Measurements from ENCODE around the gene ICAM1. TPM values are rescaled to one million over a fixed set of nuclear protein-coding genes. Genes with fewer than 3 reads are reported as not detected.

Gene ICAM1
- total and polyA plus RNA-seq, 10 of the 15 experiments (the other 5 are each of a cell fraction or from before 2014, with no cell fraction given), result 7.6 to 115 (median 60.2) TPM

DNA sequence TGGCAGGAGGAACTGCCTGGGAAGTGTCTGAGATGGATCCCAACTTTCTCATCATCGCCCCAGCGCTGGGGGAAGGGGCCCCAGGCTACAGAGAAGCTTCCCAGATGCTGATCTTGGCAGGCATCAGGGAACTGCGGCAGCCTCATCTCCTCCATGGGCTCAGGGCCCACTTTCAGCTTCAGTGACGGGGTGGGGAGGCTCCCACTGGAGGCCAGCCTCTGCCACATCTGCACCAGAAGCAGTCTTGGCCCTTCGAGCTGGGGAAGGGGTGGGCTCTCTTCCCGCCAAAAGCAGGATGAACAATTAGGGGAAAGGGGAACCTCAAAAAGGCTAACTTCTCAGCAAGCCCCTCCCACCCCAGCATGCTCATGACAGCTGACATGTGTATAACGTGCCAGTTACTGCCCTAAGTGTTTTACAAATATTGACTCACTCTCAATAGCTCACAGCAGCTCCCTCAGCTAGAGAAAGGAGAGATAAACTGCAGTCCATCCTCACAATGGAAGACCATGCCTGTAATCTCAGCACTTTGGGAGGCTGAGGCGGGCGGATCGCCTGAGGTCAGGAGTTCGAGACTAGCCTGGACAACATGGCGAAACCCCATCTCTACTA lies 32.6 kb upstream of the ICAM1 start (continued):
- TF ChIP-seq, protein P1, sequence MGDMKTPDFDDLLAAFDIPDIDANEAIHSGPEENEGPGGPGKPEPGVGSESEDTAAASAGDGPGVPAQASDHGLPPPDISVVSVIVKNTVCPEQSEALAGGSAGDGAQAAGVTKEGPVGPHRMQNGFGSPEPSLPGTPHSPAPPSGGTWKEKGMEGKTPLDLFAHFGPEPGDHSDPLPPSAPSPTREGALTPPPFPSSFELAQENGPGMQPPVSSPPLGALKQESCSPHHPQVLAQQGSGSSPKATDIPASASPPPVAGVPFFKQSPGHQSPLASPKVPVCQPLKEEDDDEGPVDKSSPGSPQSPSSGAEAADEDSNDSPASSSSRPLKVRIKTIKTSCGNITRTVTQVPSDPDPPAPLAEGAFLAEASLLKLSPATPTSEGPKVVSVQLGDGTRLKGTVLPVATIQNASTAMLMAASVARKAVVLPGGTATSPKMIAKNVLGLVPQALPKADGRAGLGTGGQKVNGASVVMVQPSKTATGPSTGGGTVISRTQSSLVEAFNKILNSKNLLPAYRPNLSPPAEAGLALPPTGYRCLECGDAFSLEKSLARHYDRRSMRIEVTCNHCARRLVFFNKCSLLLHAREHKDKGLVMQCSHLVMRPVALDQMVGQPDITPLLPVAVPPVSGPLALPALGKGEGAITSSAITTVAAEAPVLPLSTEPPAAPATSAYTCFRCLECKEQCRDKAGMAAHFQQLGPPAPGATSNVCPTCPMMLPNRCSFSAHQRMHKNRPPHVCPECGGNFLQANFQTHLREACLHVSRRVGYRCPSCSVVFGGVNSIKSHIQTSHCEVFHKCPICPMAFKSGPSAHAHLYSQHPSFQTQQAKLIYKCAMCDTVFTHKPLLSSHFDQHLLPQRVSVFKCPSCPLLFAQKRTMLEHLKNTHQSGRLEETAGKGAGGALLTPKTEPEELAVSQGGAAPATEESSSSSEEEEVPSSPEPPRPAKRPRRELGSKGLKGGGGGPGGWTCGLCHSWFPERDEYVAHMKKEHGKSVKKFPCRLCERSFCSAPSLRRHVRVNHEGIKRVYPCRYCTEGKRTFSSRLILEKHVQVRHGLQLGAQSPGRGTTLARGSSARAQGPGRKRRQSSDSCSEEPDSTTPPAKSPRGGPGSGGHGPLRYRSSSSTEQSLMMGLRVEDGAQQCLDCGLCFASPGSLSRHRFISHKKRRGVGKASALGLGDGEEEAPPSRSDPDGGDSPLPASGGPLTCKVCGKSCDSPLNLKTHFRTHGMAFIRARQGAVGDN (IDR thresholded peaks at IDR 0.05), result peak; percentile 92; the same call in 1 of the 2 replicates
- TF ChIP-seq POLR2AphosphoS2 (IDR thresholded peaks at IDR 0.05; ENCODE audit: low read depth, low read length) (no peak), TCF3 (IDR thresholded peaks at IDR 0.05; ENCODE audit: borderline replicate concordance, insufficient read depth, low read depth, low read length) (no peak), MYC (IDR thresholded peaks at IDR 0.05; ENCODE audit: insufficient read depth, insufficient read length, insufficient replicate concordance, low read length, severe bottlenecking) (no peak), BHLHE40 (IDR thresholded peaks at IDR 0.05; ENCODE audit: borderline replicate concordance in 1 of 2, low read depth in 2 of 2, low read length in 1 of 2) (peak; percentile 60 to 86; a peak in 3 of 4 replicates), EED (IDR thresholded peaks at IDR 0.05; ENCODE audit: low read depth) (no peak), SUZ12 (IDR thresholded peaks at IDR 0.05; ENCODE audit: unreplicated experiment) (no peak), PML (IDR thresholded peaks at IDR 0.05; ENCODE audit: low read length) (no peak), ZNF384 (IDR thresholded peaks at IDR 0.05; ENCODE audit: borderline replicate concordance, low read depth, low read length) (no peak), ZNF622 (IDR thresholded peaks at IDR 0.05) (no peak), NBN (IDR thresholded peaks at IDR 0.05) (no peak), YBX1 (IDR thresholded peaks at IDR 0.05) (no peak), HDAC6 (IDR thresholded peaks at IDR 0.05; ENCODE audit: unreplicated experiment) (no peak), GABPA (IDR thresholded peaks at IDR 0.05; ENCODE audit: low read depth) (no peak), BMI1 (IDR thresholded peaks at IDR 0.05; ENCODE audit: borderline replicate concordance) (no peak)
- TF ChIP-seq, protein P2, sequence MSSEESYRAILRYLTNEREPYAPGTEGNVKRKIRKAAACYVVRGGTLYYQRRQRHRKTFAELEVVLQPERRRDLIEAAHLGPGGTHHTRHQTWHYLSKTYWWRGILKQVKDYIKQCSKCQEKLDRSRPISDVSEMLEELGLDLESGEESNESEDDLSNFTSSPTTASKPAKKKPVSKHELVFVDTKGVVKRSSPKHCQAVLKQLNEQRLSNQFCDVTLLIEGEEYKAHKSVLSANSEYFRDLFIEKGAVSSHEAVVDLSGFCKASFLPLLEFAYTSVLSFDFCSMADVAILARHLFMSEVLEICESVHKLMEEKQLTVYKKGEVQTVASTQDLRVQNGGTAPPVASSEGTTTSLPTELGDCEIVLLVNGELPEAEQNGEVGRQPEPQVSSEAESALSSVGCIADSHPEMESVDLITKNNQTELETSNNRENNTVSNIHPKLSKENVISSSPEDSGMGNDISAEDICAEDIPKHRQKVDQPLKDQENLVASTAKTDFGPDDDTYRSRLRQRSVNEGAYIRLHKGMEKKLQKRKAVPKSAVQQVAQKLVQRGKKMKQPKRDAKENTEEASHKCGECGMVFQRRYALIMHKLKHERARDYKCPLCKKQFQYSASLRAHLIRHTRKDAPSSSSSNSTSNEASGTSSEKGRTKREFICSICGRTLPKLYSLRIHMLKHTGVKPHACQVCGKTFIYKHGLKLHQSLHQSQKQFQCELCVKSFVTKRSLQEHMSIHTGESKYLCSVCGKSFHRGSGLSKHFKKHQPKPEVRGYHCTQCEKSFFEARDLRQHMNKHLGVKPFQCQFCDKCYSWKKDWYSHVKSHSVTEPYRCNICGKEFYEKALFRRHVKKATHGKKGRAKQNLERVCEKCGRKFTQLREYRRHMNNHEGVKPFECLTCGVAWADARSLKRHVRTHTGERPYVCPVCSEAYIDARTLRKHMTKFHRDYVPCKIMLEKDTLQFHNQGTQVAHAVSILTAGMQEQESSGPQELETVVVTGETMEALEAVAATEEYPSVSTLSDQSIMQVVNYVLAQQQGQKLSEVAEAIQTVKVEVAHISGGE (CRISPR knock-in tag; IDR thresholded peaks at IDR 0.05), result no peak
- TF ChIP-seq, protein P3, sequence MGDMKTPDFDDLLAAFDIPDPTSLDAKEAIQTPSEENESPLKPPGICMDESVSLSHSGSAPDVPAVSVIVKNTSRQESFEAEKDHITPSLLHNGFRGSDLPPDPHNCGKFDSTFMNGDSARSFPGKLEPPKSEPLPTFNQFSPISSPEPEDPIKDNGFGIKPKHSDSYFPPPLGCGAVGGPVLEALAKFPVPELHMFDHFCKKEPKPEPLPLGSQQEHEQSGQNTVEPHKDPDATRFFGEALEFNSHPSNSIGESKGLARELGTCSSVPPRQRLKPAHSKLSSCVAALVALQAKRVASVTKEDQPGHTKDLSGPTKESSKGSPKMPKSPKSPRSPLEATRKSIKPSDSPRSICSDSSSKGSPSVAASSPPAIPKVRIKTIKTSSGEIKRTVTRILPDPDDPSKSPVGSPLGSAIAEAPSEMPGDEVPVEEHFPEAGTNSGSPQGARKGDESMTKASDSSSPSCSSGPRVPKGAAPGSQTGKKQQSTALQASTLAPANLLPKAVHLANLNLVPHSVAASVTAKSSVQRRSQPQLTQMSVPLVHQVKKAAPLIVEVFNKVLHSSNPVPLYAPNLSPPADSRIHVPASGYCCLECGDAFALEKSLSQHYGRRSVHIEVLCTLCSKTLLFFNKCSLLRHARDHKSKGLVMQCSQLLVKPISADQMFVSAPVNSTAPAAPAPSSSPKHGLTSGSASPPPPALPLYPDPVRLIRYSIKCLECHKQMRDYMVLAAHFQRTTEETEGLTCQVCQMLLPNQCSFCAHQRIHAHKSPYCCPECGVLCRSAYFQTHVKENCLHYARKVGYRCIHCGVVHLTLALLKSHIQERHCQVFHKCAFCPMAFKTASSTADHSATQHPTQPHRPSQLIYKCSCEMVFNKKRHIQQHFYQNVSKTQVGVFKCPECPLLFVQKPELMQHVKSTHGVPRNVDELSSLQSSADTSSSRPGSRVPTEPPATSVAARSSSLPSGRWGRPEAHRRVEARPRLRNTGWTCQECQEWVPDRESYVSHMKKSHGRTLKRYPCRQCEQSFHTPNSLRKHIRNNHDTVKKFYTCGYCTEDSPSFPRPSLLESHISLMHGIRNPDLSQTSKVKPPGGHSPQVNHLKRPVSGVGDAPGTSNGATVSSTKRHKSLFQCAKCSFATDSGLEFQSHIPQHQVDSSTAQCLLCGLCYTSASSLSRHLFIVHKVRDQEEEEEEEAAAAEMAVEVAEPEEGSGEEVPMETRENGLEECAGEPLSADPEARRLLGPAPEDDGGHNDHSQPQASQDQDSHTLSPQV (IDR thresholded peaks at IDR 0.05), result no peak

All from GM12878 (cell line).